Fibroblast of lung (primary cell): Measurements from ENCODE around the gene CRYL1. TPM values are rescaled to one million over a fixed set of nuclear protein-coding genes. Genes with fewer than 3 reads are reported as not detected.

Experiments
- DNase-seq, 2 donors: peaks; one replicate each; pipeline versions ENCODE4 v3.0.0 to v3.0.0-alpha.2; 2010; ENCODE audit warnings: low read depth in 2 of 2
- H2AFZ ChIP-seq: 2 replicates; pipeline ENCODE4 v1.5.1; 2012; ENCODE audit warnings: low read length, control low read depth, inconsistent platforms
- H3K27ac ChIP-seq: 2 replicates; pipeline ENCODE4 v1.5.1; 2011; ENCODE audit warnings: low read length, control low read depth; ENCODE audit not compliant: insufficient read depth
- H3K27me3 ChIP-seq: 2 replicates; pipeline ENCODE4 v1.5.1; 2011; ENCODE audit warnings: mild to moderate bottlenecking, low read length; ENCODE audit not compliant: control insufficient read depth, insufficient read depth
- H3K36me3 ChIP-seq: 2 replicates; pipeline ENCODE4 v1.5.1; 2011; ENCODE audit warnings: low read length; ENCODE audit not compliant: control insufficient read depth, insufficient read depth
- H3K4me1 ChIP-seq: 2 replicates; pipeline ENCODE4 v1.5.1; 2011; ENCODE audit warnings: low read length; ENCODE audit not compliant: control insufficient read depth, insufficient read depth; ENCODE audit errors: extremely low read depth
- H3K4me2 ChIP-seq: 2 replicates; pipeline ENCODE4 v1.5.1; 2011; ENCODE audit warnings: low read length, control low read depth; ENCODE audit not compliant: insufficient read depth; ENCODE audit errors: extremely low read depth
- H3K4me3 ChIP-seq, 4 experiments: fragments of 200-600 bp in 1 of 4; sonication (generic) in 1 of 4; replicated peaks in 1 of 4; 2 replicates each; pipeline ENCODE4 v1.5.1; 2011 to 2016; ENCODE audit warnings: low read length in 4 of 4, low read depth in 3 of 4, mild to moderate bottlenecking in 3 of 4, control low read depth in 2 of 4, inconsistent platforms in 1 of 4, mixed read lengths in 1 of 4; ENCODE audit not compliant: insufficient read depth in 1 of 4; ENCODE audit errors: control extremely low read depth in 1 of 4
- H3K79me2 ChIP-seq: 2 replicates; pipeline ENCODE4 v1.5.1; 2012; ENCODE audit warnings: mild to moderate bottlenecking, low read length, inconsistent platforms; ENCODE audit not compliant: control insufficient read depth, insufficient read depth
- H3K9ac ChIP-seq: 2 replicates; pipeline ENCODE4 v1.5.1; 2011; ENCODE audit warnings: mild to moderate bottlenecking, low read length, control low read depth; ENCODE audit not compliant: insufficient read depth
- H3K9me3 ChIP-seq: 2 replicates; pipeline ENCODE4 v1.5.1; 2012; ENCODE audit warnings: low read depth, low read length; ENCODE audit not compliant: control insufficient read depth, insufficient read depth
- H4K20me1 ChIP-seq: 2 replicates; pipeline ENCODE4 v1.5.1; 2011; ENCODE audit warnings: low read length; ENCODE audit not compliant: control insufficient read depth, insufficient read depth; ENCODE audit errors: extremely low read depth
- EZH2 ChIP-seq: IDR thresholded peaks from 2 replicates; pipeline ENCODE4 v1.5.1; 2012; ENCODE audit warnings: low read length, control low read depth, mild to moderate bottlenecking; ENCODE audit errors: missing control alignments
- polyA plus RNA-seq, 2 donors: library from polyadenylated mRNA; depleted of rRNA in 1 of 2; stranded (reverse) in 1 of 2; unstranded in 1 of 2; fragments of >200 nt; gene quantifications; 2 replicates each; pipeline ENCODE4 v1.2.1, GENCODE V29; 2011 to 2012; ENCODE audit warnings: missing spikeins in 1 of 2
- total RNA-seq: library from RNA; depleted of rRNA; stranded (reverse); fragments of >200 nt; gene quantifications from 2 replicates; pipeline ENCODE4 v1.2.1, GENCODE V29; 2014
- TF ChIP-seq, protein P1 (sequence below), 2 donors: IDR thresholded peaks in 1 of 2; conservative IDR thresholded peaks in 1 of 2; 1 replicate in 1 of 2; 2 replicates in 1 of 2; pipeline ENCODE4 v1.5.1; 2011 to 2012; ENCODE audit warnings: low read length in 2 of 2, control low read depth in 1 of 2, inconsistent platforms in 1 of 2, low read depth in 1 of 2, mild to moderate bottlenecking in 1 of 2

CRYL1 gene
- total and polyA plus RNA-seq, 2 donors (not counting 1 experiment from before 2014, with no cell fraction given): 18.3 to 20.1 TPM

DNA sequence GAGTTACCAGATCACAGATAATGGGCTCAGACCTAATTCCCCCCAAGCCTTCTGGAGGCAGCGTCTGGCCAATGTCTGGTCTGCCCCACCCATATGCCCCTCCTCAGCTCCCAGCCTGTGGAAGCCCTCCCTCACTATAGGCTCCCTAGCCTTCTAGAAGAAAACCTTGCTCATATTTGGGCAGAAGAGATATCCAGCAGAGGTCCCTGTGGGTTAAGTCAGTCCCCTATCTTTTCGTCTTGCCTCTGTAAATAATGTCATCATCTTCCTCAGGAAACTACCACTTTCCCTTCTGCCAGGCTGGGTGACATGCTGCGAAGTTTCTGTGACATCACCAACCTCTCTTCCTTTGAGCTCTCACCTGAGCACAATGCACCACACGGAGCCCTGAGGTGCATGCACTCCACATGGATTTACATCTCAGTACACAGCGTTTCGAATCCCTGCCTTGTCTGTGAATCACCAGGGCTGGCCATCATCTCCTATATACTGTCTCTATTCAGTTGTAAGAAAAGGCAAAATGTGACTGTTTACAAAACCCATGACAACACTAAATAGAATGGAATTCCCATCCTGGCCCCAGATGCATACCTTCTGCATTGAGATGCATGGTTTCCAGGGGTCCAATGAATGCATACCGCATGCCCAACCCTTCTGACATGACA, 112.8 kb downstream of the CRYL1 start:
- Histone ChIP-seq H3K79me2 (no peaks in the 10 kb centered on the region), H3K4me3 (no peak overlapping the region), H3K4me2 (peak overlapping the region; percentile 25), H3K27ac (no peak overlapping the region), H3K9ac (no peak overlapping the region), H3K9me3 (no peaks in the 10 kb centered on the region), H4K20me1 (no peaks in the 10 kb centered on the region), H2AFZ (no peak overlapping the region), H3K27me3 (no peaks in the 10 kb centered on the region), H3K4me1 (no peaks in the 10 kb centered on the region), H3K36me3 (no peaks in the 10 kb centered on the region)
- TF ChIP-seq, protein P1, sequence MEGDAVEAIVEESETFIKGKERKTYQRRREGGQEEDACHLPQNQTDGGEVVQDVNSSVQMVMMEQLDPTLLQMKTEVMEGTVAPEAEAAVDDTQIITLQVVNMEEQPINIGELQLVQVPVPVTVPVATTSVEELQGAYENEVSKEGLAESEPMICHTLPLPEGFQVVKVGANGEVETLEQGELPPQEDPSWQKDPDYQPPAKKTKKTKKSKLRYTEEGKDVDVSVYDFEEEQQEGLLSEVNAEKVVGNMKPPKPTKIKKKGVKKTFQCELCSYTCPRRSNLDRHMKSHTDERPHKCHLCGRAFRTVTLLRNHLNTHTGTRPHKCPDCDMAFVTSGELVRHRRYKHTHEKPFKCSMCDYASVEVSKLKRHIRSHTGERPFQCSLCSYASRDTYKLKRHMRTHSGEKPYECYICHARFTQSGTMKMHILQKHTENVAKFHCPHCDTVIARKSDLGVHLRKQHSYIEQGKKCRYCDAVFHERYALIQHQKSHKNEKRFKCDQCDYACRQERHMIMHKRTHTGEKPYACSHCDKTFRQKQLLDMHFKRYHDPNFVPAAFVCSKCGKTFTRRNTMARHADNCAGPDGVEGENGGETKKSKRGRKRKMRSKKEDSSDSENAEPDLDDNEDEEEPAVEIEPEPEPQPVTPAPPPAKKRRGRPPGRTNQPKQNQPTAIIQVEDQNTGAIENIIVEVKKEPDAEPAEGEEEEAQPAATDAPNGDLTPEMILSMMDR (conservative IDR thresholded peaks at IDR 0.05 in 1 of 2, IDR thresholded peaks at IDR 0.05 in 1 of 2; ENCODE audit: low read depth in 1 of 2, low read length in 2 of 2): no peak
- TF ChIP-seq EZH2: no peak
- DNase-seq: peak in 1 of 2 donors; percentile 47

DNA sequence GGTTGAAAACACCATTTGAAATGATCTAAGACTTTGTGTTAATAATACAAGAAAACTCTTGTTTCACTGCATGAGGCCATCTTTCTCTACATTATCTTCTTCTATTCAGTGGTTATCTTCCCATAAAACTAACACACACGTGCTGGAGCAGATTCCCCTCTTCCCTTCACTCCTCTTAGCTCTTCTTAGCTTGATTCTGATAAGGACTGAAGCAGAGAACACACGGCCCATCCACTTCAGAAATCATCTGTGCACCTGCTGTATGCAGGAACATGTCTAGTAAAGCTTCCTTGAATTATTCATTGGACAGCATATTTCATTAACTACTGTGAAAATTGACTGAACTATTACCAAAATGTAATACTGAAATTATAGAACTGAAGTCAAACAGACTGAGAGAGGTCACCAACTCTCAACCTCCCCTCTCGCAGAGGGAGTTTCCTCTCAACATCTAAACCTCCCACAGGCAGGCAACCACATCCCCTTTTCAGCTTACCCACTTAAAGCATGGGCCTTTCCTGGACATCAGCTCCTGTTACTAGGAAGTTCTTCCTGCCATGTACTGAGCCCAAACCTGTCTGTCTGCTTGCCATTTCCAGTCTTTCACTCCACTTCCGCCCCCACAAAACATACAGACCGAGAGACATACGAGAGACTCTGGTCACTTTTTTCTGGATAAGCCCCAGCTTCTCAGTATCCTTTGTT, 113.9 kb downstream of the CRYL1 start:
- H2AFZ ChIP-seq: no peak overlapping the region
- H3K27me3 ChIP-seq: no peaks in the 10 kb centered on the region
- no peaks in the 10 kb centered on the region for H3K4me1 ChIP-seq
- H3K4me3 ChIP-seq: no peak overlapping the region
- no peaks in the 10 kb centered on the region for H3K36me3 ChIP-seq
- no peaks in the 10 kb centered on the region for H3K79me2 ChIP-seq
- H3K27ac ChIP-seq: no peak overlapping the region
- H3K9ac ChIP-seq: no peak overlapping the region
- no peaks in the 10 kb centered on the region for H4K20me1 ChIP-seq
- H3K9me3 ChIP-seq: no peaks in the 10 kb centered on the region
- TF ChIP-seq EZH2: no peak
- TF ChIP-seq, protein P1 (conservative IDR thresholded peaks at IDR 0.05 in 1 of 2, IDR thresholded peaks at IDR 0.05 in 1 of 2; ENCODE audit: low read depth in 1 of 2, low read length in 2 of 2): no peak
- no peak for DNase-seq
- no peak overlapping the region for H3K4me2 ChIP-seq

DNA sequence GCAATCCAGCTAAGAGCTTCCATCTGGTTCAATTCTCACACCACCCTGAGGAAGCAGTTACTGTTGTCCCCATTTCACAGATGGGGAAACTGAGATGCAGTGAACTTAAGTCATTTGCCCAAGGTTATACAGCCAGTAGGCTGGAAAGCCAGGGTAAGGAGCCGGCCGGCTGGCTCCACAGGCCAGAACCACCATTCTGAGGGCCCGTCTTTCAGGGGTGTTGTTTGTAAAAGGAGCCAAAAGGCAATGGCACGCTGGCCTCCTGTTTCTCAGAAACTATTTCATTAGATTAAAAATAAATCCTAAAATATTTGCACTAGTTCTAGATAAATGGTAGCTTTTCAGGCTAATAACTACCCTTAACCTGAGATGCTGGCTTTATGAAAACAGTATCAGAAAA, 114.9 kb downstream of the CRYL1 start:
- no peak for TF ChIP-seq EZH2
- TF ChIP-seq, protein P1 (conservative IDR thresholded peaks at IDR 0.05 in 1 of 2, IDR thresholded peaks at IDR 0.05 in 1 of 2; ENCODE audit: low read depth in 1 of 2, low read length in 2 of 2): no peak

More for the DNA sequence above, 114.9 kb downstream of the CRYL1 start:
- no peak overlapping the region for H3K4me2 ChIP-seq
- H3K36me3 ChIP-seq: no peaks in the 10 kb centered on the region
- no peaks in the 10 kb centered on the region for H4K20me1 ChIP-seq
- no peak overlapping the region for H3K9ac ChIP-seq
- H3K79me2 ChIP-seq: no peaks in the 10 kb centered on the region
- no peak overlapping the region for H3K27ac ChIP-seq
- H2AFZ ChIP-seq: no peak overlapping the region
- H3K4me3 ChIP-seq: no peak overlapping the region
- H3K9me3 ChIP-seq: no peaks in the 10 kb centered on the region
- no peaks in the 10 kb centered on the region for H3K27me3 ChIP-seq
- DNase-seq: no peak
- no peaks in the 10 kb centered on the region for H3K4me1 ChIP-seq
